Stimulated activated CD4-positive, alpha-beta T cell treated with anti-CD3 and anti-CD28 coated beads, Interleukin-12 subunit alpha, Interleukin-12 subunit beta, amount 100 ng/mL, for 24 hours (primary cell): ENCODE data around the gene POU5F1.
A peak's percentile ranks its signal among the peaks of the same experiment; 100 is the strongest.

ENCODE experiments used
- DNase-seq, 2 experiments: peaks; one replicate each; pipeline ENCODE4 v3.0.0-alpha.2; 2020; ENCODE audit warnings: low read depth in 2 of 2

POU5F1 gene

GRCh38 chr6:31140643-31141042, 29.8 kb downstream of the POU5F1 start:
- DNase-seq: no peak

- DNase-seq: no peak
Observed at GRCh38 chr6:31139599-31139998, 30.9 kb downstream of the POU5F1 start.

GRCh38 chr6:31138982-31139381, 31.5 kb downstream of the POU5F1 start, which contains the start of gene PSORS1C2:
Gene PSORS1C2, minus strand, starts transcription at chr6:31139066. Its CDS starts 40 bp downstream, at chr6:31139026.
- no peak for DNase-seq

GRCh38 chr6:31135710-31136109, 34.8 kb downstream of the POU5F1 start:
- no peak for DNase-seq

GRCh38 chr6:31132806-31133205, 37.7 kb downstream of the POU5F1 start:
- no peak for DNase-seq

- no peak for DNase-seq
Observed at GRCh38 chr6:31131595-31131994, 38.9 kb downstream of the POU5F1 start.

GRCh38 chr6:31130751-31131150, 39.7 kb downstream of the POU5F1 start:
- no peak for DNase-seq

- DNase-seq: no peak
Observed at GRCh38 chr6:31129130-31129529, 41.4 kb downstream of the POU5F1 start.

GRCh38 chr6:31128093-31128676, 42.3 kb downstream of the POU5F1 start:
- peak; percentile 26 to 66 for DNase-seq

GRCh38 chr6:31126396-31127175, 43.9 kb downstream of the POU5F1 start:
- no peak for DNase-seq

GRCh38 chr6:31125586-31126363, 44.7 kb downstream of the POU5F1 start:
- no peak for DNase-seq

GRCh38 chr6:31125162-31125561, 45.3 kb downstream of the POU5F1 start:
- no peak for DNase-seq

GRCh38 chr6:31122791-31123706, 47.4 kb downstream of the POU5F1 start:
- DNase-seq: no peak

GRCh38 chr6:31121131-31121790, 49.2 kb downstream of the POU5F1 start:
- DNase-seq: no peak

- no peak for DNase-seq
Observed at GRCh38 chr6:31120151-31120915, 50.1 kb downstream of the POU5F1 start, which contains the start of gene CDSN. Gene CDSN, minus strand, starts transcription at chr6:31120446. Its CDS starts 27 bp downstream, at chr6:31120419.

- no peak for DNase-seq
Observed at GRCh38 chr6:31118178-31118577, 52.3 kb downstream of the POU5F1 start.

- no peak for DNase-seq
Observed at GRCh38 chr6:31116661-31117385, 53.7 kb downstream of the POU5F1 start.

- no peak for DNase-seq
Observed at GRCh38 chr6:31115941-31116560, 54.4 kb downstream of the POU5F1 start.
